Esophagus squamous epithelium (tissue), 4 donors: ENCODE data around the gene TBC1D3B.
"Not testable (repeated sequence)": the region's sequence is repeated elsewhere in the genome, so short reads cannot be mapped to it uniquely, and the experiment has no call there.

Experiments
- POLR2A ChIP-seq, 4 donors: fragments of 450-650 bp; IDR thresholded peaks; one replicate each; pipeline ENCODE4 v1.6.1; 2017; ENCODE audit warnings: antibody characterized with exemption in 4 of 4, mild to moderate bottlenecking in 4 of 4, moderate library complexity in 3 of 4
- TF ChIP-seq, protein P1 (sequence below), 6 experiments: fragments of 450-650 bp in 4 of 6; fragments of 200-600 bp in 2 of 6; sonication (generic) in 2 of 6; IDR thresholded peaks; one replicate each; pipeline ENCODE4 v1.5.1; 2016 to 2019; ENCODE audit warnings: antibody characterized with exemption in 6 of 6, mild to moderate bottlenecking in 4 of 6, moderate library complexity in 4 of 6

GRCh38 chr17:36222967-36223366 lies 46.5 kb upstream of the TBC1D3B start:
- not testable (repeated sequence) for TF ChIP-seq POLR2A (IDR thresholded peaks at IDR 0.05)
- TF ChIP-seq, protein P1, sequence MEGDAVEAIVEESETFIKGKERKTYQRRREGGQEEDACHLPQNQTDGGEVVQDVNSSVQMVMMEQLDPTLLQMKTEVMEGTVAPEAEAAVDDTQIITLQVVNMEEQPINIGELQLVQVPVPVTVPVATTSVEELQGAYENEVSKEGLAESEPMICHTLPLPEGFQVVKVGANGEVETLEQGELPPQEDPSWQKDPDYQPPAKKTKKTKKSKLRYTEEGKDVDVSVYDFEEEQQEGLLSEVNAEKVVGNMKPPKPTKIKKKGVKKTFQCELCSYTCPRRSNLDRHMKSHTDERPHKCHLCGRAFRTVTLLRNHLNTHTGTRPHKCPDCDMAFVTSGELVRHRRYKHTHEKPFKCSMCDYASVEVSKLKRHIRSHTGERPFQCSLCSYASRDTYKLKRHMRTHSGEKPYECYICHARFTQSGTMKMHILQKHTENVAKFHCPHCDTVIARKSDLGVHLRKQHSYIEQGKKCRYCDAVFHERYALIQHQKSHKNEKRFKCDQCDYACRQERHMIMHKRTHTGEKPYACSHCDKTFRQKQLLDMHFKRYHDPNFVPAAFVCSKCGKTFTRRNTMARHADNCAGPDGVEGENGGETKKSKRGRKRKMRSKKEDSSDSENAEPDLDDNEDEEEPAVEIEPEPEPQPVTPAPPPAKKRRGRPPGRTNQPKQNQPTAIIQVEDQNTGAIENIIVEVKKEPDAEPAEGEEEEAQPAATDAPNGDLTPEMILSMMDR (IDR thresholded peaks at IDR 0.05): not testable (repeated sequence)
